ENCODE results near the gene RAB25. TPM values are rescaled to one million over a fixed set of nuclear protein-coding genes. Genes with fewer than 3 reads are reported as not detected.

Gene RAB25
- total and polyA plus RNA-seq, 4 donors: 0.67 to 2.0 (median 0.92) TPM

- 79% methylated on average over 2 of the region's 2 CpGs for WGBS
- no peak for DNase-seq (ENCODE audit: low spot score)
- Histone ChIP-seq H3K9ac (ENCODE audit: low read depth in 1 of 2, low read length in 2 of 2) (no peak overlapping the region), H3K4me1 (ENCODE audit: control insufficient read depth in 4 of 4, insufficient read depth in 4 of 4, low read length in 3 of 4) (peaks cover 0 to 15% (median 6%) of the 10 kb centered on the region in 4 donors), H3K27ac (ENCODE audit: low read depth in 1 of 2, low read length in 2 of 2) (no peak overlapping the region), H3K36me3 (ENCODE audit: control insufficient read depth in 4 of 4, insufficient read depth in 3 of 4, low read depth in 1 of 4, low read length in 3 of 4) (no peaks in the 10 kb centered on the region), H3K27me3 (ENCODE audit: control insufficient read depth in 4 of 4, insufficient read depth in 4 of 4, low read length in 3 of 4) (no peaks in the 10 kb centered on the region), H3K9me3 (ENCODE audit: control insufficient read depth in 4 of 4, low read length in 3 of 4) (no peaks in the 10 kb centered on the region), H3K4me3 (ENCODE audit: low read depth in 1 of 3, low read length in 3 of 3) (no peak overlapping the region)
- TF ChIP-seq CTCF (IDR thresholded peaks at IDR 0.05; ENCODE audit: low read depth, low read length, missing input control) (no peak), ATF3 (IDR thresholded peaks at IDR 0.05) (no peak), HNF4A (conservative IDR thresholded peaks at IDR 0.05) (no peak), HNF4G (IDR thresholded peaks at IDR 0.05) (no peak), GABPA (IDR thresholded peaks at IDR 0.05 in 1 of 2, conservative IDR thresholded peaks at IDR 0.05 in 1 of 2) (no peak), JUND (IDR thresholded peaks at IDR 0.05) (no peak), RAD21 (IDR thresholded peaks at IDR 0.05) (no peak), RXRA (IDR thresholded peaks at IDR 0.05) (no peak), MAX (IDR thresholded peaks at IDR 0.05) (no peak), EGR1 (IDR thresholded peaks at IDR 0.05; ENCODE audit: low read depth in 2 of 2) (no peak), FOXA2 (IDR thresholded peaks at IDR 0.05) (no peak), YY1 (IDR thresholded peaks at IDR 0.05) (no peak), SP1 (IDR thresholded peaks at IDR 0.05) (no peak)
These were observed 49.3 kb downstream of the RAB25 start for GRCh38 chr1:156110252-156110651.

- DNase-seq (ENCODE audit: low spot score): no peak
- Histone ChIP-seq H3K4me1 (ENCODE audit: control insufficient read depth in 4 of 4, insufficient read depth in 4 of 4, low read length in 3 of 4) (peaks cover 0 to 17% (median 6%) of the 10 kb centered on the region in 4 donors), H3K27ac (ENCODE audit: low read depth in 1 of 2, low read length in 2 of 2) (no peak overlapping the region), H3K9ac (ENCODE audit: low read depth in 1 of 2, low read length in 2 of 2) (no peak overlapping the region), H3K27me3 (ENCODE audit: control insufficient read depth in 4 of 4, insufficient read depth in 4 of 4, low read length in 3 of 4) (no peaks in the 10 kb centered on the region), H3K36me3 (ENCODE audit: control insufficient read depth in 4 of 4, insufficient read depth in 3 of 4, low read depth in 1 of 4, low read length in 3 of 4) (no peaks in the 10 kb centered on the region), H3K4me3 (ENCODE audit: low read depth in 1 of 3, low read length in 3 of 3) (no peak overlapping the region), H3K9me3 (ENCODE audit: control insufficient read depth in 4 of 4, low read length in 3 of 4) (no peaks in the 10 kb centered on the region)
- no peak for TF ChIP-seq SP1 (IDR thresholded peaks at IDR 0.05)
- no peak for TF ChIP-seq JUND (IDR thresholded peaks at IDR 0.05)
- TF ChIP-seq ZBTB33 (IDR thresholded peaks at IDR 0.05): no peak
- TF ChIP-seq NR2F2 (IDR thresholded peaks at IDR 0.05): no peak
- no peak for TF ChIP-seq TAF1 (conservative IDR thresholded peaks at IDR 0.05)
- no peak for TF ChIP-seq HNF4A (conservative IDR thresholded peaks at IDR 0.05)
- no peak for TF ChIP-seq RAD21 (IDR thresholded peaks at IDR 0.05)
- no peak for TF ChIP-seq GABPA (IDR thresholded peaks at IDR 0.05 in 1 of 2, conservative IDR thresholded peaks at IDR 0.05 in 1 of 2)
- TF ChIP-seq REST (IDR thresholded peaks at IDR 0.05): no peak
- no peak for TF ChIP-seq EGR1 (IDR thresholded peaks at IDR 0.05; ENCODE audit: low read depth in 2 of 2)
- no peak for TF ChIP-seq YY1 (IDR thresholded peaks at IDR 0.05)
- no peak for TF ChIP-seq HNF4G (IDR thresholded peaks at IDR 0.05)
- no peak for TF ChIP-seq ATF3 (IDR thresholded peaks at IDR 0.05)
- no peak for TF ChIP-seq FOXA1 (IDR thresholded peaks at IDR 0.05)
- no peak for TF ChIP-seq MAX (IDR thresholded peaks at IDR 0.05)
- 90% methylated on average over 4 of the region's 4 CpGs for WGBS
These were observed 50.5 kb downstream of the RAB25 start for GRCh38 chr1:156111355-156111962.
